Hematopoietic multipotent progenitor cell (in vitro differentiated cells): Measurements from ENCODE around the gene SMARCAL1. TPM values are rescaled to one million over a fixed set of nuclear protein-coding genes. Genes with fewer than 3 reads are reported as not detected.

ENCODE experiments used
- DNase-seq, 3 donors: peaks; one replicate each; pipeline ENCODE4 v3.0.0-alpha.2; 2011 to 2015; ENCODE audit warnings: low read depth in 2 of 3, low spot score in 2 of 3
- total RNA-seq: library from RNA; depleted of rRNA; stranded (reverse); fragments of >200 nt; gene quantifications from one replicate; pipeline ENCODE4 v1.2.3, GENCODE V29; 2012

The SMARCAL1 gene
- total RNA-seq, 1 donor: 28.0 TPM

DNA sequence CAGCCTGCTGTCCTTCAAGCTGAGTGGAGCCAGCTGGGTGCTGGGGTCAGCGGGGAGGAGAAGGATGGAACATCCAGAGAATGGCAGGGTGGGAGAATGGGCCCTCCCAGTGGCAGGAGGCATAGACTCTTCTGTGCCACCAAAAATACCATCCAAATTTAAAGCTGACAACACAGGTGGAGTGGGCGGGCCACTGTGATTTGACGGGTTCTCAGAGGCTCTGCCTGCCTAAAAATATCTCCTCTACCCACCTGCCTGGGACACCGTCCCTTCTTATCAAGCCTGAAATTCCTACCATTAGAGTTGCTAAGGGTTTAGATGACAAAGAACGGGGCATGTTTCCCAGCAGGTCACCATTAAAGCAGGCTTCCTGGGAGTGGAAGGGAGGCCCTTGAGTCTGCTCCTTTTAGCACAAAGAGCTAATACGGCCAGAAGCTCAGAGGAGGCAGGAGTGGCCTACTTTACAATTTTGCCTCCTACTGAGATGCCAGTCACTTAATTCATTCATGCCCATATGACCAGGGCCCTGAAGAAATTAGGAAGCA lies 20.2 kb upstream of the SMARCAL1 start:
- no peak for DNase-seq

GRCh38 chr2:216392945-216393840 lies 19.1 kb upstream of the SMARCAL1 start:
- peak in 1 of 3 donors; percentile 59 for DNase-seq

GRCh38 chr2:216394881-216395280 lies 17.4 kb upstream of the SMARCAL1 start:
- DNase-seq: peak in 2 of 3 donors; percentile 71 to 90

DNA sequence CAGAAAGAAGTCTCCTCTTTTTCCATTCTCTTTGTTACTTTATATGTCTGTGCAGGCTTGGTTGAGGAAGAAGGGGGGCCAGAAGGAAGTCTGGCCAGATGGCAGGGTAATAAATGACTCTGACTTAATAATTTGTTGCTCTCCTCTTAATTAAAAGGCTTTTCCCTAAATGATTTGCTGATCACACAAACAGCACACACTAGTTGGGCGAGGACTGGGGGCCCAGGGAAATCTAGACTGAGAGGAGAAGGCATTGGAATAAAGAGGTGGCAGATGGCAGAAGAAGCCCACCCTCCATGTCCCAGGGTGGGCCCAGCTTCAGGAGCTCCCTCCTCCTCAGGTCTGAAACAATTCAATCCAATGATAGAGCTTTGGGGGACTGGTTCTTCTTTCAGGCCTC lies 12.7 kb upstream of the SMARCAL1 start:
- peak in 1 of 3 donors; percentile 21 for DNase-seq

DNA sequence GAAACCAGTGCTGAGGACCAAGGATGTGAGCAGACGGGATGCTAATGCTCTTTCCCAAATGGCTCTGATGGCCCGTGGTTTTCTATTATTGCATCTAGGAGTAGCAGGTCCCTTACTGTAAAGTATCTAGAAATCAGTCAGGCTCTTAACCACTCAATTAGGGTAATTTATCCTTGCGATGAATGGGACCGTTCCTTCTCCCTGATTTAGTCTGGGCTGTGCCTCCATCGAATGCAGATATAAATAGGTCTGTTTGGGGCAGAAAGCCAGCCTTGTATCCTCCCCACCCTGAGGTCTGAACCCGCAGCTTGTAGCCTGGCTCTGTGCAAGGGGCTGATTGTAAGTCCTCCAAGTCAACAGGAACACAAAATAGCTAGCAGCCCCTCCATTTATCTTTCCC lies 9.5 kb upstream of the SMARCAL1 start:
- DNase-seq: no peak

DNA sequence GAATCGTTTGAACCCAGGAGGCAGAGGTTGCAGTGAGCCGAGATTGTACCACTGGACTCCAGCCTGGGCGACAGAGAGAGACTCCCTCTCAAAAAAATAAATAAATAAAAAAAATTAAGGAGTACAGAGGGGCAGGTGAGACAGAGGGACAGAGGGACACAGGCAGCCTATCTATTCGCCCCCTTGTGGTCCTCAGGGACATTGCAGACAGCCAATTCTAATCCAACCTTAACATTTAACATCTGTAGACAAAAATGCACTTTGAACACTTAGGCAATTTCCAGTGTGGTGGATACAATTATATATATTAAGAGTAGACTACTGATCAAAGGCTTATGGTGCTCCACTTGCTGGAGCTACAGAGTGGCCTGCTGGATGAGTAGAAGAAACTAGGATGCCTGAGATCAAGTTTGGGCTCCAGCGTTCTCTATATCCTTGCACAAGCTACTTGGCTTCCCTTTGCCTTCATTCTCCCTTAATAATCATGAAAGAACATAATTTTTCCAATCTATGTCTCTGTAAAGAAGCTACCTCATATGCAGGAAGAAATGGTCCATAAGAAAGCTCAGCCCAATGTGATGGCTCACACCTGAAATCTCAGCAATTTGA lies 8.2 kb upstream of the SMARCAL1 start:
- DNase-seq: peak in 1 of 3 donors; percentile 58

GRCh38 chr2:216405588-216405987 lies 6.7 kb upstream of the SMARCAL1 start:
- no peak for DNase-seq

- no peak for DNase-seq
Observed at GRCh38 chr2:216406826-216407225, 5.5 kb upstream of the SMARCAL1 start.

GRCh38 chr2:216408426-216409290 lies 3.6 kb upstream of the SMARCAL1 start:
- DNase-seq: no peak

GRCh38 chr2:216410550-216410949 lies 1.7 kb upstream of the SMARCAL1 start:
- DNase-seq: no peak

- DNase-seq: no peak
Observed at GRCh38 chr2:216413882-216414281, 1.6 kb downstream of the SMARCAL1 start.

DNA sequence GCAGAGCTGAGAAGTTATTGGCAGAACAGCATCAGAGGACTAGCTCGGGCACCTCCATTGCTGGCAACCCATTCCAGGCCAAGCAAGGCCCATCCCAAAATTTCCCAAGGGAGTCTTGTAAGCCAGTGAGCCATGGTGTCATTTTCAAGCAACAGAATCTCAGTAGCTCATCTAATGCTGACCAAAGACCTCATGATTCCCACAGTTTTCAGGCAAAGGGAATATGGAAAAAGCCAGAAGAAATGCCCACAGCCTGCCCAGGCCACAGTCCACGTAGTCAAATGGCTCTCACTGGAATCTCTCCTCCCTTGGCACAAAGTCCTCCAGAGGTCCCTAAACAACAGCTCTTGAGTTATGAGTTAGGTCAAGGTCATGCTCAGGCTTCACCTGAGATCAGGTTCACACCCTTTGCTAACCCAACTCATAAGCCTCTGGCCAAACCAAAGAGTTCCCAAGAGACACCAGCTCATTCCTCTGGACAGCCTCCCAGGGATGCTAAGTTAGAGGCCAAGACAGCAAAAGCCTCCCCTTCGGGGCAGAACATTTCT lies 2.6 kb downstream of the SMARCAL1 start:
- DNase-seq: no peak

DNA sequence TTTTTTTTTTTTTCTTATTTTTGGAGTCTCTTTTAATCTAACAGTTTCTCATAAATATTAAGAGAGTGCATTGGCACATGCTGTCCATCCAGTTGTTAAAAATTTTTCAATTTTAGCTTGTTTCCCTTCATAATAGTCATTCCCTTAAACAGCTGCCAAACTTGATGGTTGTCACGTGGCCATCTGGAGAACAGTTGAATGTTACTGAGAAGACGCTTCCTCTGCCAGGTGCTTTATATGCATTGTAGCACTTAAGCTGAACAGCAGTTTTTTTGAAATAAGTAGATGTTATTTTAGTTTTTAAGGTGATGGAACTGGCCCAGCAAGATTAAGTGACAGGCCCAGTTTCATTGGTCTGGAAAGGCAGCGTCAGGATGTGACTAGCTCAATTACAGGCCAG lies 3.3 kb downstream of the SMARCAL1 start:
- no peak for DNase-seq

GRCh38 chr2:216416571-216417307 lies 4.5 kb downstream of the SMARCAL1 start:
- DNase-seq: no peak

GRCh38 chr2:216418981-216419380 lies 6.7 kb downstream of the SMARCAL1 start:
- DNase-seq: no peak

GRCh38 chr2:216420367-216421101 lies 8.2 kb downstream of the SMARCAL1 start:
- DNase-seq: no peak

DNA sequence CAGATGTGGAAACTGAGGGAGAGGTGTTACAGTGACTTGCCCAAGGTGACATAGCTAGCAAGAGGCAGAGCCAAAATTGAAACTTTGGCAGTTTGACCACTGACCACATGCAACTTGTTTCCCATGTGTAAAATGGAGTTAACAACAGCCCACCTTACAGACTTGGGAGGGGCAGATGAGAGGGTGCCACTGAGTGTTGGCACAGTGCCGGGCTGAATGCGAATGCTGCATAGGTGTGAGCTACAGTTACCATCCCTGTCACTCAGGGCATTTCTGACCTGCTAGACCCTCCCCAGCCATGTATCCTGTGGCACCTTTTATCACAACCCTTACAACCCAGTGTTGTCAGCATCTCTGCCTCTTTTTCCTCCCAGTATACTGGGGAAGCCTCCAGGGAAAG lies 10.8 kb downstream of the SMARCAL1 start:
- DNase-seq: no peak

- DNase-seq: no peak
Observed at GRCh38 chr2:216424274-216424673, 12.0 kb downstream of the SMARCAL1 start.
